ENCODE measurements around the gene HELZ. TPM values are rescaled to one million over a fixed set of nuclear protein-coding genes. Genes with fewer than 3 reads are reported as not detected.
"Not testable (repeated sequence)": the region's sequence is repeated elsewhere in the genome, so short reads cannot be mapped to it uniquely, and the experiment has no call there.

HELZ gene
- total RNA-seq, 1 experiment from 2014 or later = 16.3 TPM

GRCh38 chr17:67124450-67125148 is 120.4 kb downstream of the HELZ start:
- DNase-seq (ENCODE audit: extremely low read depth, low read depth) = no peak

GRCh38 chr17:67123699-67124098 is 121.3 kb downstream of the HELZ start:
- no peak for DNase-seq (ENCODE audit: extremely low read depth, low read depth)

GRCh38 chr17:67121316-67121891 is 123.6 kb downstream of the HELZ start:
- no peak for DNase-seq (ENCODE audit: extremely low read depth, low read depth)

- DNase-seq (ENCODE audit: extremely low read depth, low read depth) = no peak
These were observed 125.9 kb downstream of the HELZ start for GRCh38 chr17:67119102-67119501.

GRCh38 chr17:67116045-67116575 is 128.9 kb downstream of the HELZ start:
- DNase-seq (ENCODE audit: extremely low read depth, low read depth) = no peak

GRCh38 chr17:67115401-67115800 is 129.6 kb downstream of the HELZ start:
- no peak for DNase-seq (ENCODE audit: extremely low read depth, low read depth)

- no peak for DNase-seq (ENCODE audit: extremely low read depth, low read depth)
These were observed 131.5 kb downstream of the HELZ start for GRCh38 chr17:67113486-67113885.

- DNase-seq (ENCODE audit: extremely low read depth, low read depth) = no peak
These were observed 133.2 kb downstream of the HELZ start for GRCh38 chr17:67111808-67112207.

- no peak for DNase-seq (ENCODE audit: extremely low read depth, low read depth)
These were observed 133.7 kb downstream of the HELZ start for GRCh38 chr17:67111327-67111726.

- no peak for DNase-seq (ENCODE audit: extremely low read depth, low read depth)
These were observed 134.4 kb downstream of the HELZ start for GRCh38 chr17:67110619-67111018.

GRCh38 chr17:67109111-67109510 is 135.9 kb downstream of the HELZ start:
- no peak for DNase-seq (ENCODE audit: extremely low read depth, low read depth)

- no peak for DNase-seq (ENCODE audit: extremely low read depth, low read depth)
These were observed 136.9 kb downstream of the HELZ start for GRCh38 chr17:67107811-67108775.

GRCh38 chr17:67107171-67107570 is 137.8 kb downstream of the HELZ start:
- no peak for DNase-seq (ENCODE audit: extremely low read depth, low read depth)

- DNase-seq (ENCODE audit: extremely low read depth, low read depth) = no peak
These were observed 139.8 kb downstream of the HELZ start for GRCh38 chr17:67105213-67105612.

GRCh38 chr17:67104641-67105040 is 140.4 kb downstream of the HELZ start:
- not testable (repeated sequence) for DNase-seq (ENCODE audit: extremely low read depth, low read depth)

- DNase-seq (ENCODE audit: extremely low read depth, low read depth) = no peak
These were observed 147.0 kb downstream of the HELZ start for GRCh38 chr17:67098006-67098405.

- DNase-seq (ENCODE audit: extremely low read depth, low read depth) = no peak
These were observed 148.4 kb downstream of the HELZ start for GRCh38 chr17:67096609-67097008.

GRCh38 chr17:67095803-67096202 is 149.2 kb downstream of the HELZ start:
- DNase-seq (ENCODE audit: extremely low read depth, low read depth) = no peak

- not testable (repeated sequence) for DNase-seq (ENCODE audit: extremely low read depth, low read depth)
These were observed 149.7 kb downstream of the HELZ start for GRCh38 chr17:67095291-67095690.

- DNase-seq (ENCODE audit: extremely low read depth, low read depth) = no peak
These were observed 151.6 kb downstream of the HELZ start for GRCh38 chr17:67093348-67093747.

- DNase-seq (ENCODE audit: extremely low read depth, low read depth) = not testable (repeated sequence)
These were observed 152.3 kb downstream of the HELZ start for GRCh38 chr17:67092710-67093109.
